B cell (primary cell): Measurements from ENCODE around the gene CDKN1B. TPM values are rescaled to one million over a fixed set of nuclear protein-coding genes. Genes with fewer than 3 reads are reported as not detected.

Experiments
- ATAC-seq: fragments of 200-7000 bp; cut with Tn5 transposase; one replicate; pipeline ENCODE4 v1.10.0; 2021; ENCODE audit warnings: low read depth, mild to moderate bottlenecking, moderate number of reproducible peaks, moderate library complexity
- CTCF ChIA-PET: fragments of 350-600 bp; sonication (Branson Sonifier 250); formaldehyde crosslinking; loops from one replicate; lab custom pipeline; 2021; ENCODE audit warnings: antibody characterized with exemption, inconsistent platforms; lab: Charles Lee
- POLR2A ChIA-PET: fragments of 350-600 bp; sonication (Branson Sonifier 250); formaldehyde crosslinking; loops from one replicate; lab custom pipeline; 2021; ENCODE audit warnings: antibody characterized with exemption; lab: Charles Lee
- DNase-seq: peaks from one replicate; pipeline ENCODE4 v3.0.0; 2013
- H2AFZ ChIP-seq: 2 replicates; pipeline ENCODE4 v1.6.1; 2012; ENCODE audit warnings: mild to moderate bottlenecking, low read depth, low read length; ENCODE audit not compliant: insufficient read depth, poor library complexity, severe bottlenecking
- H3K27ac ChIP-seq, 2 donors: 1 replicate in 1 of 2; 2 replicates in 1 of 2; pipeline ENCODE4 v1.5.1; 2012 to 2013; ENCODE audit warnings: low read length in 2 of 2, mild to moderate bottlenecking in 2 of 2, moderate library complexity in 1 of 2
- H3K27me3 ChIP-seq, 4 experiments: fragments of 200-600 bp in 1 of 4; sonication (generic) in 1 of 4; replicated peaks in 1 of 4; 1 replicate in 2 of 4; 2 replicates in 2 of 4; pipeline versions ENCODE4 v1.6.1 to v1.7.0; 2013 to 2016; ENCODE audit warnings: low read length in 3 of 4, mild to moderate bottlenecking in 2 of 4, mixed read lengths in 1 of 4, moderate library complexity in 1 of 4; ENCODE audit not compliant: insufficient read depth in 4 of 4, control insufficient read depth in 3 of 4; ENCODE audit errors: control extremely low read depth in 1 of 4
- H3K36me3 ChIP-seq, 2 experiments: replicated peaks in 1 of 2; 1 replicate in 1 of 2; 2 replicates in 1 of 2; pipeline versions ENCODE4 v1.6.1 to v1.7.1; 2013; ENCODE audit warnings: low read length in 1 of 2; ENCODE audit not compliant: insufficient read depth in 2 of 2, control insufficient read depth in 1 of 2; ENCODE audit errors: control extremely low read depth in 1 of 2, extremely low read depth in 1 of 2
- H3K4me1 ChIP-seq, 2 donors: fragments of 200-600 bp in 1 of 2; sonication (generic) in 1 of 2; 1 replicate in 1 of 2; 2 replicates in 1 of 2; pipeline versions ENCODE4 v1.5.1 to v1.6.1; 2013 to 2017; ENCODE audit warnings: low read length in 2 of 2; ENCODE audit not compliant: control insufficient read depth in 2 of 2, insufficient read depth in 2 of 2
- H3K4me2 ChIP-seq: replicated peaks from 2 replicates; pipeline ENCODE3; 2012; ENCODE audit warnings: mild to moderate bottlenecking, low read depth, low read length; ENCODE audit not compliant: poor library complexity, severe bottlenecking
- H3K4me3 ChIP-seq, 5 experiments: fragments of 200-600 bp in 1 of 5; sonication (generic) in 1 of 5; 1 replicate in 3 of 5; 2 replicates in 2 of 5; pipeline versions ENCODE4 v1.5.1 to v1.7.0; 2011 to 2016; ENCODE audit warnings: low read length in 4 of 5, mild to moderate bottlenecking in 4 of 5, low read depth in 2 of 5, control low read depth in 1 of 5, moderate library complexity in 1 of 5; ENCODE audit not compliant: insufficient read depth in 1 of 5; ENCODE audit errors: control extremely low read depth in 1 of 5, extremely low read depth in 1 of 5
- H3K79me2 ChIP-seq: fragments of 200-600 bp; sonication (generic); one replicate; pipeline ENCODE4 v1.6.0; 2016; ENCODE audit warnings: low read length; ENCODE audit not compliant: control insufficient read depth, insufficient read depth
- H3K9ac ChIP-seq: fragments of 200-600 bp; sonication (generic); 2 replicates; pipeline ENCODE4 v1.6.1; 2017; ENCODE audit warnings: mild to moderate bottlenecking, low read length, moderate library complexity
- H3K9me3 ChIP-seq, 3 donors: one replicate each; pipeline versions ENCODE4 v1.6.1 to v1.7.1; 2013; ENCODE audit warnings: low read length in 2 of 3; ENCODE audit not compliant: control insufficient read depth in 2 of 3, insufficient read depth in 1 of 3; ENCODE audit errors: control extremely low read depth in 1 of 3
- H4K20me1 ChIP-seq: 2 replicates; pipeline ENCODE4 v1.6.0; 2012; ENCODE audit warnings: mild to moderate bottlenecking, low read length; ENCODE audit not compliant: insufficient read depth, control insufficient read depth, poor library complexity, severe bottlenecking
- H3K27ac Mint-ChIP-seq: one replicate; pipeline ENCODE4 v1.8.0; 2021; ENCODE audit warnings: mixed read lengths
- H3K27me3 Mint-ChIP-seq: one replicate; pipeline ENCODE4 v1.8.0; 2021; ENCODE audit warnings: mixed read lengths
- H3K4me1 Mint-ChIP-seq: one replicate; pipeline ENCODE4 v1.8.0; 2021; ENCODE audit warnings: mixed read lengths
- H3K4me3 Mint-ChIP-seq: one replicate; pipeline ENCODE4 v1.8.0; 2021; ENCODE audit warnings: mixed read lengths
- H3K9me3 Mint-ChIP-seq: one replicate; pipeline ENCODE4 v1.8.0; 2022; ENCODE audit warnings: mixed read lengths; ENCODE audit not compliant: insufficient read depth
- EZH2 ChIP-seq: IDR thresholded peaks from 2 replicates; pipeline ENCODE4 v1.6.1; 2012; ENCODE audit warnings: borderline replicate concordance, low read depth, mild to moderate bottlenecking, moderate library complexity, low read length; ENCODE audit not compliant: insufficient read depth, poor library complexity, severe bottlenecking
- WGBS: methylation state at CpG from one replicate; pipeline ENCODE4 v1.1.5; 2013; ENCODE audit warnings: missing lambda C conversion rate; ENCODE audit not compliant: insufficient coverage; 5-methylcytosine and 5-hydroxymethylcytosine counted together
- intact Hi-C: fragments of 100-400 bp; cut with micrococcal nuclease; formaldehyde crosslinking; loops from one replicate; pipeline ENCODE4 v1.10.0; 2022
- polyA plus RNA-seq: library from polyadenylated mRNA; depleted of rRNA; stranded (reverse); fragments of >200 nt; gene quantifications from 2 replicates; pipeline ENCODE4 v1.2.3, GENCODE V29; 2012
- total RNA-seq, 2 donors: library from RNA; stranded (reverse); fragments of 120-200 nt in 1 of 2; gene quantifications; 1 replicate in 1 of 2; 2 replicates in 1 of 2; pipeline versions ENCODE4 v1.2.3 to v1.2.4, GENCODE V29; 2013 to 2022
- TF ChIP-seq, protein P1 (sequence below): fragments of 200-600 bp; IDR thresholded peaks from one replicate; pipeline ENCODE4 v1.8.0; 2022; ENCODE audit warnings: antibody characterized with exemption, mild to moderate bottlenecking

The CDKN1B gene
- total and polyA plus RNA-seq, 2 donors (not counting 1 experiment from before 2014, with no cell fraction given): 77.4 to 149 TPM

DNA sequence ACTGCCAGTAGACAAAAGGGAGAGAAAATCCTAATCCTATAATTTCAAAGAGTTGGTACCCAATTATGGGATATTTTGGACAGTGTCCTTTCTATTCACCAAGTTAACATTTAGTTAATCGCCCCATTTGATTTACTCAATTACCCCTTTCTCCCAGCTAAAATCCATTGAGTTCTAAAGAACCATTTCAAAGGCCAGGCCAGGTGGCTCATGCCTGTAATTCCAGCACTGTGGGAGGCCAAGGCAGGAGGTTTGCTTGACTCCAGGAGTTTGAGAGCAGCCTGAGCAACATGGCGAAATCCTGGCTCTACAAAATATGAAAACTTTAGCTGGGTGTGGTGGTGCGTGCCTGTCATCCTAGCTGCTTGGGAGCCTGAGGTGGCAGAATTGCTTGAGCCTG lies 15.7 kb upstream of the CDKN1B start:
- Histone ChIP-seq H3K27me3 (no peaks in the 10 kb centered on the region), H3K9ac (no peak overlapping the region), H2AFZ (no peak overlapping the region), H3K4me2 (no peak overlapping the region), H3K4me3 (no peak overlapping the region), H3K9me3 (no peaks in the 10 kb centered on the region), H3K27ac (no peak overlapping the region), H3K36me3 (no peaks in the 10 kb centered on the region), H3K79me2 (no peaks in the 10 kb centered on the region), H3K4me1 (peaks cover 10 to 14% of the 10 kb centered on the region in 2 donors), H4K20me1 (no peaks in the 10 kb centered on the region)
- WGBS: 100% methylated on average over 2 of the region's 3 CpGs
- ATAC-seq (no peak), DNase-seq (no peak)
- no peak overlapping the region for H3K4me3 Mint-ChIP-seq
- POLR2A ChIA-PET: interaction anchor here (0.7 to 1.3 kb wide), 3 partner anchors 10 to 56 kb away, joined by 3 to 7 read pairs (median 4); no protein-coding TSS in a partner anchor
- peaks cover 27% of the 10 kb centered on the region for H3K4me1 Mint-ChIP-seq
- no peaks in the 10 kb centered on the region for H3K27me3 Mint-ChIP-seq
- TF ChIP-seq, protein P1, sequence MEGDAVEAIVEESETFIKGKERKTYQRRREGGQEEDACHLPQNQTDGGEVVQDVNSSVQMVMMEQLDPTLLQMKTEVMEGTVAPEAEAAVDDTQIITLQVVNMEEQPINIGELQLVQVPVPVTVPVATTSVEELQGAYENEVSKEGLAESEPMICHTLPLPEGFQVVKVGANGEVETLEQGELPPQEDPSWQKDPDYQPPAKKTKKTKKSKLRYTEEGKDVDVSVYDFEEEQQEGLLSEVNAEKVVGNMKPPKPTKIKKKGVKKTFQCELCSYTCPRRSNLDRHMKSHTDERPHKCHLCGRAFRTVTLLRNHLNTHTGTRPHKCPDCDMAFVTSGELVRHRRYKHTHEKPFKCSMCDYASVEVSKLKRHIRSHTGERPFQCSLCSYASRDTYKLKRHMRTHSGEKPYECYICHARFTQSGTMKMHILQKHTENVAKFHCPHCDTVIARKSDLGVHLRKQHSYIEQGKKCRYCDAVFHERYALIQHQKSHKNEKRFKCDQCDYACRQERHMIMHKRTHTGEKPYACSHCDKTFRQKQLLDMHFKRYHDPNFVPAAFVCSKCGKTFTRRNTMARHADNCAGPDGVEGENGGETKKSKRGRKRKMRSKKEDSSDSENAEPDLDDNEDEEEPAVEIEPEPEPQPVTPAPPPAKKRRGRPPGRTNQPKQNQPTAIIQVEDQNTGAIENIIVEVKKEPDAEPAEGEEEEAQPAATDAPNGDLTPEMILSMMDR: no peak
- TF ChIP-seq EZH2: no peak
- no peaks in the 10 kb centered on the region for H3K9me3 Mint-ChIP-seq
- intact Hi-C loops: no loop called here
- no peak overlapping the region for H3K27ac Mint-ChIP-seq
- CTCF ChIA-PET: interaction anchor here (0.6 to 7.6 kb wide), 7 partner anchors 9 to 662 kb away, joined by 3 to 49 read pairs (median 3); no protein-coding TSS in a partner anchor

GRCh38 chr12:12704593-12705230 lies 12.5 kb upstream of the CDKN1B start:
- H3K4me1 ChIP-seq: peaks cover 0 to 3% of the 10 kb centered on the region in 2 donors
- Mint-ChIP-seq H3K4me3 (no peak overlapping the region), H3K27ac (no peak overlapping the region), H3K9me3 (no peaks in the 10 kb centered on the region), H3K27me3 (no peaks in the 10 kb centered on the region), H3K4me1 (peaks cover 7% of the 10 kb centered on the region)
- H3K27ac ChIP-seq: no peak overlapping the region
- no peak overlapping the region for H2AFZ ChIP-seq
- no peaks in the 10 kb centered on the region for H3K36me3 ChIP-seq
- no peak overlapping the region for H3K4me2 ChIP-seq
- no peak for TF ChIP-seq EZH2
- TF ChIP-seq, protein P1: peak; percentile 86
- H3K79me2 ChIP-seq: peaks cover 1% of the 10 kb centered on the region
- ChIA-PET CTCF (interaction anchor here (0.6 to 7.6 kb wide), 7 partner anchors 9 to 1141 kb away, joined by 3 to 49 read pairs (median 10); no protein-coding TSS in a partner anchor), POLR2A (interaction anchor here (0.7 to 0.8 kb wide), 2 partner anchors 9 to 326 kb away, joined by 4 to 6 read pairs; no protein-coding TSS in a partner anchor)
- no peak overlapping the region for H3K4me3 ChIP-seq
- ATAC-seq (peak; percentile 97), DNase-seq (peak; percentile 77)
- H3K27me3 ChIP-seq: no peaks in the 10 kb centered on the region
- H3K9ac ChIP-seq: no peak overlapping the region
- H3K9me3 ChIP-seq: no peaks in the 10 kb centered on the region
- intact Hi-C loops: loop anchor here (1.0 to 2.0 kb wide), 6 partner anchors 10 to 377 kb away; partner anchors contain the start of gene BORCS5
- WGBS: 100% methylated on average over 2 of the region's 7 CpGs
- no peaks in the 10 kb centered on the region for H4K20me1 ChIP-seq
